ENCODE data around the gene MDH1B. TPM values are rescaled to one million over a fixed set of nuclear protein-coding genes. Genes with fewer than 3 reads are reported as not detected.
"Not testable (repeated sequence)": the region's sequence is repeated elsewhere in the genome, so short reads cannot be mapped to it uniquely, and the experiment has no call there.

Gene MDH1B
- total and polyA plus RNA-seq, 8 donors, result 0.52 to 7.4 (median 4.7) TPM

GRCh38 chr2:206721256-206721920 is 43.7 kb downstream of the MDH1B start:
- Histone ChIP-seq H3K27me3 (no peaks in the 10 kb centered on the region), H3K27ac (no peak overlapping the region), H3K4me3 (no peak overlapping the region), H3K9me3 (no peaks in the 10 kb centered on the region), H3K36me3 (no peaks in the 10 kb centered on the region), H3K4me1 (no peaks in the 10 kb centered on the region)
- no peak for ATAC-seq
- TF ChIP-seq CTCF (IDR thresholded peaks at IDR 0.05), result no peak
- intact Hi-C loops (cut with DNase I), result no loop called here
- DNase-seq, result no peak

GRCh38 chr2:206718296-206718695 is 46.8 kb downstream of the MDH1B start, which contains the start of gene DYTN:
Gene DYTN, minus strand, starts transcription at chr2:206718396. Its CDS starts 117 bp downstream, at chr2:206718279.
- intact Hi-C loops (cut with DNase I), result no loop called here
- TF ChIP-seq CTCF (IDR thresholded peaks at IDR 0.05), result no peak
- no peak for ATAC-seq
- H3K27me3 ChIP-seq, result peaks cover 0 to 4% of the 10 kb centered on the region in 2 donors
- H3K36me3 ChIP-seq, result no peaks in the 10 kb centered on the region
- no peak for DNase-seq
- H3K4me3 ChIP-seq, result no peak within 1 kb of the TSS
- H3K4me1 ChIP-seq, result no peaks in the 10 kb centered on the region
- no peaks in the 10 kb centered on the region for H3K9me3 ChIP-seq
- H3K27ac ChIP-seq, result no peak within 1 kb of the TSS

GRCh38 chr2:206716623-206717022 is 48.5 kb downstream of the MDH1B start:
- TF ChIP-seq CTCF (IDR thresholded peaks at IDR 0.05), result no peak
- no peak overlapping the region for H3K27ac ChIP-seq
- H3K9me3 ChIP-seq, result no peaks in the 10 kb centered on the region
- no peaks in the 10 kb centered on the region for H3K36me3 ChIP-seq
- peaks cover 0 to 4% of the 10 kb centered on the region in 2 donors for H3K27me3 ChIP-seq
- H3K4me3 ChIP-seq, result no peak overlapping the region
- intact Hi-C loops (cut with DNase I), result no loop called here
- DNase-seq (no peak), ATAC-seq (no peak)
- H3K4me1 ChIP-seq, result no peaks in the 10 kb centered on the region

- DNase-seq; H3K9me3 ChIP-seq; H3K4me1 ChIP-seq; H3K27me3 ChIP-seq; ATAC-seq; H3K27ac ChIP-seq; H3K4me3 ChIP-seq; intact Hi-C loops (cut with DNase I); H3K36me3 ChIP-seq: not testable (repeated sequence)
Observed at GRCh38 chr2:206715183-206715582, 49.9 kb downstream of the MDH1B start.

- ATAC-seq (no peak), DNase-seq (no peak)
- TF ChIP-seq CTCF (IDR thresholded peaks at IDR 0.05), result no peak
- H3K27ac ChIP-seq, result no peak overlapping the region
- H3K9me3 ChIP-seq, result no peaks in the 10 kb centered on the region
- no peaks in the 10 kb centered on the region for H3K4me1 ChIP-seq
- intact Hi-C loops (cut with DNase I), result no loop called here
- no peaks in the 10 kb centered on the region for H3K36me3 ChIP-seq
- no peak overlapping the region for H3K4me3 ChIP-seq
- peaks cover 0 to 8% of the 10 kb centered on the region in 2 donors for H3K27me3 ChIP-seq
Observed at GRCh38 chr2:206713746-206714145, 51.4 kb downstream of the MDH1B start.

- Histone ChIP-seq H3K36me3 (no peaks in the 10 kb centered on the region), H3K27ac (no peak overlapping the region), H3K9me3 (no peaks in the 10 kb centered on the region), H3K27me3 (peaks cover 0 to 6% of the 10 kb centered on the region in 2 donors), H3K4me3 (no peak overlapping the region), H3K4me1 (no peaks in the 10 kb centered on the region)
- DNase-seq (no peak), ATAC-seq (no peak)
- no peak for TF ChIP-seq CTCF (IDR thresholded peaks at IDR 0.05)
- intact Hi-C loops (cut with DNase I), result no loop called here
Observed at GRCh38 chr2:206708286-206708685, 56.8 kb downstream of the MDH1B start.
